Activated naive CD4-positive, alpha-beta T cell treated with anti-CD3 and anti-CD28 coated beads, Interleukin-2, amount 50 U/mL, for 16 hours (primary cell): ENCODE results near the gene SMYD3.
"Not testable (repeated sequence)": the region's sequence is repeated elsewhere in the genome, so short reads cannot be mapped to it uniquely, and the experiment has no call there.

Source experiments
- DNase-seq: peaks from one replicate; pipeline ENCODE4 v3.0.0-alpha.2; 2020

Gene SMYD3

GRCh38 chr1:246415028-246415427 lies 92.1 kb downstream of the SMYD3 start:
- no peak for DNase-seq

- no peak for DNase-seq
These were observed 93.6 kb downstream of the SMYD3 start for GRCh38 chr1:246413430-246413829.

- no peak for DNase-seq
These were observed 103.0 kb downstream of the SMYD3 start for GRCh38 chr1:246404078-246404477.

GRCh38 chr1:246398126-246398813 lies 108.8 kb downstream of the SMYD3 start:
- no peak for DNase-seq

GRCh38 chr1:246397046-246397445 lies 110.0 kb downstream of the SMYD3 start:
- no peak for DNase-seq

- no peak for DNase-seq
These were observed 110.8 kb downstream of the SMYD3 start for GRCh38 chr1:246396322-246396721.

GRCh38 chr1:246394121-246394520 lies 113.0 kb downstream of the SMYD3 start:
- no peak for DNase-seq

- DNase-seq: no peak
These were observed 116.2 kb downstream of the SMYD3 start for GRCh38 chr1:246390855-246391254.

GRCh38 chr1:246384616-246385015 lies 122.5 kb downstream of the SMYD3 start:
- no peak for DNase-seq

GRCh38 chr1:246383791-246384190 lies 123.3 kb downstream of the SMYD3 start:
- DNase-seq: no peak

- DNase-seq: no peak
These were observed 123.9 kb downstream of the SMYD3 start for GRCh38 chr1:246383239-246383589.

GRCh38 chr1:246382589-246383238 lies 124.4 kb downstream of the SMYD3 start:
- no peak for DNase-seq

- no peak for DNase-seq
These were observed 125.6 kb downstream of the SMYD3 start for GRCh38 chr1:246381452-246381851.

- DNase-seq: no peak
These were observed 129.4 kb downstream of the SMYD3 start for GRCh38 chr1:246377625-246378153.

GRCh38 chr1:246373828-246374569 lies 133.1 kb downstream of the SMYD3 start:
- DNase-seq: no peak

GRCh38 chr1:246372559-246372958 lies 134.5 kb downstream of the SMYD3 start:
- no peak for DNase-seq

GRCh38 chr1:246367041-246367440 lies 140.0 kb downstream of the SMYD3 start:
- DNase-seq: no peak

GRCh38 chr1:246365708-246366107 lies 141.4 kb downstream of the SMYD3 start:
- no peak for DNase-seq

- DNase-seq: no peak
These were observed 142.6 kb downstream of the SMYD3 start for GRCh38 chr1:246364415-246364941.

- not testable (repeated sequence) for DNase-seq
These were observed 150.0 kb downstream of the SMYD3 start for GRCh38 chr1:246357014-246357598.

- DNase-seq: no peak
These were observed 151.5 kb downstream of the SMYD3 start for GRCh38 chr1:246355411-246356230.

- DNase-seq: no peak
These were observed 155.4 kb downstream of the SMYD3 start for GRCh38 chr1:246351721-246352120.
